MCF 10A (cell line): Measurements from ENCODE around the gene LRP4. TPM values are rescaled to one million over a fixed set of nuclear protein-coding genes. Genes with fewer than 3 reads are reported as not detected.

Source experiments
- BruUV-seq: library from RNA; stranded (reverse); fragments of 400-500 nt; replicated peaks from 2 replicates; lab custom pipeline; 2021; lab: Mats Ljungman, UMichigan
- CTCF ChIA-PET: fragments of 300-600 bp; sonication (Branson Sonifier 250); formaldehyde crosslinking; extraction: SDS; loops from one replicate; lab custom pipeline; 2021; ENCODE audit warnings: antibody characterized with exemption, inconsistent platforms; lab: Yijun Ruan, JAX
- POLR2A ChIA-PET: fragments of 300-600, 350-650 bp; sonication (Branson Sonifier 250); formaldehyde crosslinking; extraction: SDS; loops from one replicate; lab custom pipeline; 2020; ENCODE audit warnings: antibody characterized with exemption, inconsistent platforms; lab: Yijun Ruan, JAX
- DNase-seq: peaks from one replicate; pipeline ENCODE4 v3.0.0-alpha.2; 2018; ENCODE audit not compliant: unreplicated experiment
- H3K27ac Mint-ChIP-seq: one replicate; pipeline ENCODE4 v1.8.0; 2022; ENCODE audit warnings: mild to moderate bottlenecking, low read depth, mixed read lengths; ENCODE audit not compliant: unreplicated experiment
- H3K27me3 Mint-ChIP-seq: one replicate; pipeline ENCODE4 v1.8.0; 2022; ENCODE audit warnings: mixed read lengths; ENCODE audit not compliant: insufficient read depth, unreplicated experiment
- H3K36me3 Mint-ChIP-seq: one replicate; pipeline ENCODE4 v1.8.0; 2022; ENCODE audit warnings: mild to moderate bottlenecking, moderate library complexity, mixed read lengths; ENCODE audit not compliant: insufficient read depth, unreplicated experiment
- H3K4me1 Mint-ChIP-seq: one replicate; pipeline ENCODE4 v1.8.0; 2022; ENCODE audit warnings: mixed read lengths; ENCODE audit not compliant: insufficient read depth, unreplicated experiment
- H3K4me3 Mint-ChIP-seq: one replicate; pipeline ENCODE4 v1.8.0; 2022; ENCODE audit warnings: mild to moderate bottlenecking, moderate library complexity, mixed read lengths; ENCODE audit not compliant: unreplicated experiment
- H3K9me3 Mint-ChIP-seq: one replicate; pipeline ENCODE4 v1.8.0; 2022; ENCODE audit warnings: mixed read lengths; ENCODE audit not compliant: unreplicated experiment
- intact Hi-C: fragments of 100-400 bp; cut with micrococcal nuclease; formaldehyde crosslinking; loops from 2 replicates; pipeline ENCODE4 v1.14.1; 2022
- total RNA-seq: library from RNA; stranded (reverse); gene quantifications from 2 replicates; pipeline ENCODE4 v1.2.3, GENCODE V29; 2022
- TF ChIP-seq, protein P1 (sequence below): fragments of 200-600 bp; IDR thresholded peaks from one replicate; pipeline ENCODE4 v1.8.0; 2022; ENCODE audit warnings: antibody characterized with exemption, mild to moderate bottlenecking; ENCODE audit not compliant: unreplicated experiment

LRP4 gene
- total RNA-seq, 1 experiment from 2014 or later = 1.0 TPM

DNA sequence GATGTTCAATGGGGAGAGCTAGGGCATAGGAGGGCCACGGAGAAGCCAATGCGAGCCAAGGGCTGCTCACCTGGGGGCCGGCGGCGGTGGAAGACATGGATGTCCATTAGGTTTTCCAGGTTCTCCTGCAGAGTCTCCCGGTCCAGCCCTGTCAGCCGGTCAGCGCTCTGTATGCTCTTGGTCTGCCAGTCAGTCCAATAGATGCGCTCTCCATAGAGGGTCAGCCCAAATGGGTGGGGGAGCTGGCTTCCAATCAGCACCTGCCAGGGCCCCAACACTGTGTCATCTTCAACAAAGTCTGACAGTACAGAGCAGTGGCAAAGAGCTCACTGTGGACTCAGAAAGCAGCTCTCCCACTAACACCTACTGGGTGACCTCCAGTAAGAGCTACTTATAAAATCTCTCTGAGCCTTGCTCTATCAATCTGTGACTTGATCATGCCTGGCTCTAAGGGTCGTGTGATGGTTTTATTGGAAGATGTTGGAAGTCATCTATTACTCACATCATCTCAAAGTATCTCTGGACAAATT is 39.2 kb downstream of the LRP4 start:
- ChIA-PET CTCF (interaction anchor here (0.5 to 5.6 kb wide), 3 partner anchors 37 to 286 kb away, joined by 3 to 38 read pairs (median 4); no protein-coding TSS in a partner anchor), POLR2A (no interaction called here)
- Mint-ChIP-seq H3K9me3 (no peaks in the 10 kb centered on the region), H3K27me3 (no peaks in the 10 kb centered on the region), H3K27ac (no peak overlapping the region), H3K36me3 (no peaks in the 10 kb centered on the region), H3K4me3 (no peak overlapping the region), H3K4me1 (no peaks in the 10 kb centered on the region)
- TF ChIP-seq, protein P1, sequence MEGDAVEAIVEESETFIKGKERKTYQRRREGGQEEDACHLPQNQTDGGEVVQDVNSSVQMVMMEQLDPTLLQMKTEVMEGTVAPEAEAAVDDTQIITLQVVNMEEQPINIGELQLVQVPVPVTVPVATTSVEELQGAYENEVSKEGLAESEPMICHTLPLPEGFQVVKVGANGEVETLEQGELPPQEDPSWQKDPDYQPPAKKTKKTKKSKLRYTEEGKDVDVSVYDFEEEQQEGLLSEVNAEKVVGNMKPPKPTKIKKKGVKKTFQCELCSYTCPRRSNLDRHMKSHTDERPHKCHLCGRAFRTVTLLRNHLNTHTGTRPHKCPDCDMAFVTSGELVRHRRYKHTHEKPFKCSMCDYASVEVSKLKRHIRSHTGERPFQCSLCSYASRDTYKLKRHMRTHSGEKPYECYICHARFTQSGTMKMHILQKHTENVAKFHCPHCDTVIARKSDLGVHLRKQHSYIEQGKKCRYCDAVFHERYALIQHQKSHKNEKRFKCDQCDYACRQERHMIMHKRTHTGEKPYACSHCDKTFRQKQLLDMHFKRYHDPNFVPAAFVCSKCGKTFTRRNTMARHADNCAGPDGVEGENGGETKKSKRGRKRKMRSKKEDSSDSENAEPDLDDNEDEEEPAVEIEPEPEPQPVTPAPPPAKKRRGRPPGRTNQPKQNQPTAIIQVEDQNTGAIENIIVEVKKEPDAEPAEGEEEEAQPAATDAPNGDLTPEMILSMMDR = no peak
- BruUV-seq = no TSS peak
- no peak for DNase-seq
- intact Hi-C loops = no loop called here

DNA sequence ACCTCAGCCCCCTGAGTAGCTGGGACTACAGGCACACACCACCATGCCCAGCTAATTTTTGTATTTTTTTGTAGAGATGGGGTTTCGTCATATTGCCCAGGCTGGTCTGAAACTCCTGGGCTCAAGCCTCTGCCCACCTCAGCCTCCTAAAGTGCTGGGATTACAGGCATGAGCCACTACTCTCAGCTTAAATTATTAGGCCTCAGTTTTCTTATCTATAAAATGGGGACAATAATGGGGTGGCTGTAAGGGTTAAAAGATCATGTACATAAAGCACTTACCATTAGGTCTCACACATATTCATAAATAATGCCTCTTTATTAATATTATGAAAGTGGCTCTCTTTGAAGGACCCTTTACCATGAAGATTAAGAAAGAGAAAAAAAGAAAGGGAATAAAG is 40.8 kb downstream of the LRP4 start:
- H3K4me3 Mint-ChIP-seq = no peak overlapping the region
- TF ChIP-seq, protein P1 = no peak
- H3K27me3 Mint-ChIP-seq = no peaks in the 10 kb centered on the region
- H3K4me1 Mint-ChIP-seq = no peaks in the 10 kb centered on the region
- no peaks in the 10 kb centered on the region for H3K9me3 Mint-ChIP-seq
- no TSS peak for BruUV-seq
- no peak overlapping the region for H3K27ac Mint-ChIP-seq
- intact Hi-C loops = no loop called here
- ChIA-PET CTCF (interaction anchor here (0.5 to 1.4 kb wide), 3 partner anchors 275 to 485 kb away, joined by 3 to 6 read pairs (median 3); no protein-coding TSS in a partner anchor), POLR2A (no interaction called here)
- H3K36me3 Mint-ChIP-seq = no peaks in the 10 kb centered on the region
- no peak for DNase-seq

DNA sequence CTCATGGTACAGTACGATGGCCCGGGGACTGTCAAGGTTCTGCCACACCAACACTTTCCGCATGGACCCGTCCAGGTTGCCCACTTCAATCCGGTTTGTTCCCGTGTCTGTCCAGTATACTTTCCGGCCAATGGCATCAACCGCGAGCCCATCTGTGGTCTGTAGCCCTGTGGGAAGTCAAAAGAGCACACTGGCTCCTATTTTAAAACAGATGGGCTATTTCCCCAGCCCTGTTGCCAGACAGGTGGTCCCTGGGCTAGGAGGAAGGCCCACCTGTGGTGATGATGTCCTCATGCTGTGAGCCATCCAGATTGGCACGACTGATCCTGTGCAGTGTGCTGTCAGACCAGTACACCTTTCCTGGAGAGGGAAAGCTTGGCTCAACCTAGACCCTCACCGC is 41.9 kb downstream of the LRP4 start:
- POLR2A ChIA-PET = no interaction called here
- Mint-ChIP-seq H3K36me3 (no peaks in the 10 kb centered on the region), H3K4me1 (no peaks in the 10 kb centered on the region), H3K27ac (no peak overlapping the region), H3K4me3 (no peak overlapping the region), H3K27me3 (no peaks in the 10 kb centered on the region), H3K9me3 (no peaks in the 10 kb centered on the region)
- TF ChIP-seq, protein P1 = no peak
- intact Hi-C loops = no loop called here
- BruUV-seq = no TSS peak
- CTCF ChIA-PET = interaction anchor here (0.6 to 1.4 kb wide), 2 partner anchors 11 to 276 kb away, joined by 5 to 6 read pairs; no protein-coding TSS in a partner anchor
- no peak for DNase-seq

DNA sequence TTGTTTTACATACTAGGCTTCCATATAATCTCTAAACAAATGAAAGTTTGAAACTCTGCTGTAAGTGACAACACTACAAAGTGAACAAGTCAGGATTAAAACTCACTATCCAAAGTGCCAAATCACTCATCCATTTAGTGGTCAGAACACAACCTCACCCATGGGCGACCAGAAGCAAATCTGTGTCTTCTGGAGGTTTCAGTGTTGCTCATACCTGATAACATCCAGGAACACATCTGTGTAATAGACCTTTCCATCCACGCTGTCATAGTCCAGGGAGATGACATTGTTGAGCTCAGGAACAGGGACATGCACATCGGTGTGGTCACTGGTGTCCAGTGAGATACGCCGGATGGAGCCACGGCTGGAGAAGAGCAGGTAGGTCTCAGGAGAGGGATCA is 43.8 kb downstream of the LRP4 start:
- no peak overlapping the region for H3K4me3 Mint-ChIP-seq
- H3K4me1 Mint-ChIP-seq = no peaks in the 10 kb centered on the region
- no peaks in the 10 kb centered on the region for H3K36me3 Mint-ChIP-seq
- H3K27me3 Mint-ChIP-seq = no peaks in the 10 kb centered on the region
- H3K27ac Mint-ChIP-seq = no peak overlapping the region
- ChIA-PET CTCF (interaction anchor here (0.7 to 0.8 kb wide), 2 partner anchors 278 to 287 kb away, joined by 4 to 5 read pairs; no protein-coding TSS in a partner anchor), POLR2A (no interaction called here)
- TF ChIP-seq, protein P1 = no peak
- H3K9me3 Mint-ChIP-seq = no peaks in the 10 kb centered on the region
- no TSS peak for BruUV-seq
- no peak for DNase-seq
- intact Hi-C loops = no loop called here
